Hepatocyte (in vitro differentiated cells): Measurements from ENCODE around the gene ASB15. TPM values are rescaled to one million over a fixed set of nuclear protein-coding genes. Genes with fewer than 3 reads are reported as not detected.

Source experiments
- DNase-seq: peaks from one replicate; pipeline ENCODE4 v3.0.0-alpha.2; 2016; ENCODE audit warnings: low spot score
- H2AFZ ChIP-seq: fragments of 200-600 bp; sonication (generic); 2 replicates; pipeline ENCODE4 v1.6.0; 2016; ENCODE audit warnings: antibody characterized with exemption, mild to moderate bottlenecking
- H3K27ac ChIP-seq: fragments of 200-600 bp; sonication (generic); 2 replicates; pipeline ENCODE4 v1.5.1; 2016; ENCODE audit warnings: mild to moderate bottlenecking
- H3K27me3 ChIP-seq: fragments of 200-600 bp; sonication (generic); 2 replicates; pipeline ENCODE4 v1.6.1; 2016
- H3K36me3 ChIP-seq: fragments of 200-600 bp; sonication (generic); replicated peaks from 2 replicates; pipeline ENCODE4 v1.5.1; 2016; ENCODE audit warnings: low read depth; ENCODE audit not compliant: insufficient read depth
- H3K4me1 ChIP-seq: fragments of 200-600 bp; sonication (generic); 2 replicates; pipeline ENCODE4 v1.5.1; 2016; ENCODE audit warnings: mild to moderate bottlenecking, moderate library complexity; ENCODE audit not compliant: insufficient read depth
- H3K4me2 ChIP-seq: fragments of 200-600 bp; sonication (generic); 2 replicates; pipeline ENCODE4 v1.6.0; 2016
- H3K4me3 ChIP-seq: fragments of 200-600 bp; sonication (generic); 2 replicates; pipeline ENCODE4 v1.5.1; 2016; ENCODE audit warnings: mild to moderate bottlenecking
- H3K79me2 ChIP-seq: fragments of 200-600 bp; sonication (generic); 2 replicates; pipeline ENCODE4 v1.6.0; 2017; ENCODE audit warnings: mild to moderate bottlenecking
- H3K9me2 ChIP-seq: fragments of 200-600 bp; sonication (generic); replicated peaks from 2 replicates; pipeline ENCODE4 v1.6.0; 2017; ENCODE audit warnings: mild to moderate bottlenecking; ENCODE audit not compliant: insufficient read depth
- H3K9me3 ChIP-seq: fragments of 200-600 bp; sonication (generic); 2 replicates; pipeline ENCODE4 v1.5.1; 2016; ENCODE audit warnings: low read depth, mild to moderate bottlenecking
- H4K20me1 ChIP-seq: fragments of 200-600 bp; sonication (generic); 2 replicates; pipeline ENCODE4 v1.6.0; 2016; ENCODE audit warnings: mild to moderate bottlenecking; ENCODE audit not compliant: insufficient read depth, poor library complexity, severe bottlenecking
- CTCF ChIP-seq: fragments of 200-600 bp; sonication (generic); IDR thresholded peaks from 2 replicates; pipeline ENCODE4 v1.5.1; 2016; ENCODE audit warnings: antibody characterized with exemption, mild to moderate bottlenecking; ENCODE audit not compliant: poor library complexity
- EZH2 ChIP-seq: fragments of 200-600 bp; sonication (generic); IDR thresholded peaks from 2 replicates; pipeline ENCODE4 v1.6.1; 2016; ENCODE audit warnings: antibody characterized with exemption, mild to moderate bottlenecking, borderline replicate concordance
- EZH2phosphoT487 ChIP-seq: fragments of 200-600 bp; sonication (generic); IDR thresholded peaks from one replicate; pipeline ENCODE4 v1.6.1; 2018; ENCODE audit warnings: antibody characterized with exemption, mild to moderate bottlenecking, low read depth, moderate library complexity; ENCODE audit not compliant: unreplicated experiment, severe bottlenecking
- WGBS: methylation state at CpG from one replicate; pipeline ENCODE4 v1.1.6; 2016; ENCODE audit warnings: low lambda C conversion rate; ENCODE audit errors: missing lambda C conversion rate; 5-methylcytosine and 5-hydroxymethylcytosine counted together
- polyA plus RNA-seq: library from polyadenylated mRNA; unstranded; fragments of >200 nt; fragmentation: Nextera tagmentation; extraction: Ambion mirVana; gene quantifications from 2 replicates; pipeline ENCODE4 v1.2.1, GENCODE V29; 2016
- total RNA-seq: library from RNA; depleted of rRNA; stranded (reverse); fragments of >200 nt; gene quantifications from 2 replicates; pipeline ENCODE4 v1.2.3, GENCODE V29; 2014

The ASB15 gene
- total and polyA plus RNA-seq, 2 experiments from 2014 or later: not detected

DNA sequence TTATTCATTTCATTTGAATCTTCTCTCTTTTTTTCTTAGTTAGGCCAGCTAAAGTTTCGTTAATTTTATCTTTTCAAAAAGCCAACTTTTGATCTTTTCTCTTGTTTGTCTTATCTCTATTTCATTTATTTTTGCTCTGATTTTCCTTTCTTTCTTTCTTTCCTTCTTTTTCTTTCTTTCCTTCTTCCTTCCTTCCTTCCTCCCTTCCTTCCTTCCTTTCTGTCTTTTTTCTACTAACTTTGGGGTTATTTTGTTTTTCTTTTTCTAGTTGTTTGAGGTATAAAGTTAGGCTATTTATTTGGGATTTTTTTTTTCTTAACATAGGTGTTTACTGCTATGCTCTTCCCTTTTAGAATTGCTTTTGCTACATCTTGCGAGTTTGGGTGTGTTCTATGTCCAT, 13.2 kb upstream of the ASB15 start:
- no peaks in the 10 kb centered on the region for H3K9me2 ChIP-seq
- no peaks in the 10 kb centered on the region for H3K9me3 ChIP-seq
- H4K20me1 ChIP-seq: no peaks in the 10 kb centered on the region
- H3K27me3 ChIP-seq: no peaks in the 10 kb centered on the region
- H2AFZ ChIP-seq: no peak overlapping the region
- H3K4me3 ChIP-seq: no peak overlapping the region
- H3K27ac ChIP-seq: no peak overlapping the region
- TF ChIP-seq CTCF (no peak), EZH2 (no peak), EZH2phosphoT487 (no peak)
- H3K4me1 ChIP-seq: no peaks in the 10 kb centered on the region
- H3K79me2 ChIP-seq: no peaks in the 10 kb centered on the region
- no peak overlapping the region for H3K4me2 ChIP-seq
- no peak for DNase-seq
- 96% methylated on average over 2 of the region's 2 CpGs for WGBS
- no peaks in the 10 kb centered on the region for H3K36me3 ChIP-seq

- Histone ChIP-seq H4K20me1 (no peaks in the 10 kb centered on the region), H2AFZ (no peak overlapping the region), H3K79me2 (no peaks in the 10 kb centered on the region), H3K9me3 (no peaks in the 10 kb centered on the region), H3K4me3 (no peak overlapping the region), H3K27ac (no peak overlapping the region), H3K9me2 (no peaks in the 10 kb centered on the region), H3K4me2 (no peak overlapping the region), H3K27me3 (no peaks in the 10 kb centered on the region), H3K4me1 (no peaks in the 10 kb centered on the region), H3K36me3 (no peaks in the 10 kb centered on the region)
- TF ChIP-seq EZH2phosphoT487 (no peak), EZH2 (no peak), CTCF (no peak)
- WGBS: 31% methylated on average over 10 of the region's 10 CpGs
- DNase-seq: peak; percentile 74
Observed at GRCh38 chr7:123594813-123595241, 6.8 kb upstream of the ASB15 start.

GRCh38 chr7:123598657-123599056, 3.0 kb upstream of the ASB15 start:
- Histone ChIP-seq H3K4me1 (no peaks in the 10 kb centered on the region), H3K4me2 (no peak overlapping the region), H3K27me3 (no peaks in the 10 kb centered on the region), H2AFZ (no peak overlapping the region), H3K4me3 (no peak overlapping the region), H3K27ac (no peak overlapping the region), H4K20me1 (no peaks in the 10 kb centered on the region), H3K9me3 (no peaks in the 10 kb centered on the region), H3K9me2 (no peaks in the 10 kb centered on the region), H3K36me3 (no peaks in the 10 kb centered on the region), H3K79me2 (no peaks in the 10 kb centered on the region)
- no peak for DNase-seq
- WGBS: 82% methylated on average over 3 of the region's 3 CpGs
- TF ChIP-seq CTCF (no peak), EZH2 (no peak), EZH2phosphoT487 (no peak)

DNA sequence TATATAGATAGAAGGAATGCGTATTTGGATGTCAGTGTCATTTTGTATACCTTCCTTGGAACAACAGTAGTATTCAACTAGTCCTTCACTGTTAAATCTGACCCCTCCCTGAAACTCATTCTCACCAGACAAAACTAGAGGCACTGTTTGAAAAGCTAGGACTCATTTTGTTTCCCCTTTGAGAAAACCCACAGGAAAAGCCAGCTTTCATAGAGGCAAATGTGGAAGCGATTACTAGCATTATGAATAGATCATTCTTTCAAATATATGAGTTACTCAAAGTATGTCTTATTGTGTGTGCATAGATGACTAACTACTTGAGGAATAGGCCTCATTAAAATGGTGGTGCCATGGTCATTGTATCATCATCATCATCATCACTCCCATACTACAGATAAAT, 1.9 kb upstream of the ASB15 start:
- TF ChIP-seq CTCF: no peak
- TF ChIP-seq EZH2: no peak
- no peak for TF ChIP-seq EZH2phosphoT487

More for the DNA sequence above, 1.9 kb upstream of the ASB15 start:
- Histone ChIP-seq H4K20me1 (no peaks in the 10 kb centered on the region), H2AFZ (no peak overlapping the region), H3K4me3 (no peak overlapping the region), H3K4me1 (no peaks in the 10 kb centered on the region), H3K27ac (no peak overlapping the region), H3K4me2 (no peak overlapping the region), H3K79me2 (no peaks in the 10 kb centered on the region), H3K36me3 (no peaks in the 10 kb centered on the region), H3K9me2 (no peaks in the 10 kb centered on the region), H3K9me3 (no peaks in the 10 kb centered on the region), H3K27me3 (no peaks in the 10 kb centered on the region)
- 94% methylated on average over 2 of the region's 2 CpGs for WGBS
- DNase-seq: no peak
